AG04449 (cell line): Measurements from ENCODE around the gene NEDD1.

Source experiments
- CTCF ChIA-PET: fragments of 350-600 bp; formaldehyde crosslinking; extraction: SDS; loops from one replicate; lab custom pipeline; 2021; ENCODE audit warnings: antibody characterized with exemption; lab: Yijun Ruan, JAX
- POLR2A ChIA-PET: fragments of 400-600, 350-600 bp; formaldehyde crosslinking; extraction: SDS; loops from one replicate; lab custom pipeline; 2020; ENCODE audit warnings: antibody characterized with exemption, inconsistent platforms; lab: Yijun Ruan, JAX
- DNase-seq: peaks from one replicate; pipeline ENCODE4 v3.0.0-alpha.2; 2010; ENCODE audit warnings: low read depth, low spot score
- H3K4me3 ChIP-seq: 2 replicates; pipeline ENCODE4 v1.5.1; 2011; ENCODE audit warnings: low read depth, mild to moderate bottlenecking, control low read depth, low read length
- TF ChIP-seq, protein P1 (sequence below): IDR thresholded peaks from one replicate; pipeline ENCODE4 v1.5.1; 2011; ENCODE audit warnings: mild to moderate bottlenecking, moderate library complexity, low read length, control low read depth, inconsistent platforms; ENCODE audit not compliant: insufficient read depth; ENCODE audit errors: missing control alignments

NEDD1 gene

DNA sequence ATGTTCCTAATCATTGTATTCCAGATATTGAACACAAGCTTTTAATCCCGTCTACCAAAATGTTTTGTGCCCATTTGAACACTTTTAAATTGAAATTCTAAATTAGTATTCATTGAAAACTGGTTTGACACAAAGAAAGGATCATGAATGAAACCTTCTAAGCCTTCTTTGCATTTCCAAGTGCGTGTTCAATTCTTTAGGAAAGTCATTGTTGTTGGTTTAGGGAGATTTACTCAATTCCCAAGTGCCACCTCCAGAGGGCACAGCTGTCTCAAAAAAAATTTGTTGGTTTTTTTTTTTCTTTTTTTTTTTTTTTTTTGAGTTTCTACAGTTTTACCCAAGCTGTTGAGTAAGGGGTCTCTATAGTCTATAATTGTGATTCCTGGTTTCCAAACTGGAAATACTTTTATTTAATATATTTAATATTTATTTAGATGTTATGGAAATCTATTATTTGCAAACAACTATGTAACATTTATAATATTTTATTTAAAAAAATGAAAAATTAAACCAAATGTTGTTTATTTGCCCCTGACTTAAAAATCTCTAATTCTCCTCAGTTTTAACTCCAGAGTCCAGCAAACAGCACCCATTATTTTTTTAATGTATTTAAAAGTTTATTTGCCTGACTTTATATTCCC lies 79.9 kb downstream of the NEDD1 start:
- POLR2A ChIA-PET: interaction anchor here (0.5 kb wide), 1 partner anchor 9 kb away, joined by 3 read pairs; no protein-coding TSS in a partner anchor
- TF ChIP-seq, protein P1, sequence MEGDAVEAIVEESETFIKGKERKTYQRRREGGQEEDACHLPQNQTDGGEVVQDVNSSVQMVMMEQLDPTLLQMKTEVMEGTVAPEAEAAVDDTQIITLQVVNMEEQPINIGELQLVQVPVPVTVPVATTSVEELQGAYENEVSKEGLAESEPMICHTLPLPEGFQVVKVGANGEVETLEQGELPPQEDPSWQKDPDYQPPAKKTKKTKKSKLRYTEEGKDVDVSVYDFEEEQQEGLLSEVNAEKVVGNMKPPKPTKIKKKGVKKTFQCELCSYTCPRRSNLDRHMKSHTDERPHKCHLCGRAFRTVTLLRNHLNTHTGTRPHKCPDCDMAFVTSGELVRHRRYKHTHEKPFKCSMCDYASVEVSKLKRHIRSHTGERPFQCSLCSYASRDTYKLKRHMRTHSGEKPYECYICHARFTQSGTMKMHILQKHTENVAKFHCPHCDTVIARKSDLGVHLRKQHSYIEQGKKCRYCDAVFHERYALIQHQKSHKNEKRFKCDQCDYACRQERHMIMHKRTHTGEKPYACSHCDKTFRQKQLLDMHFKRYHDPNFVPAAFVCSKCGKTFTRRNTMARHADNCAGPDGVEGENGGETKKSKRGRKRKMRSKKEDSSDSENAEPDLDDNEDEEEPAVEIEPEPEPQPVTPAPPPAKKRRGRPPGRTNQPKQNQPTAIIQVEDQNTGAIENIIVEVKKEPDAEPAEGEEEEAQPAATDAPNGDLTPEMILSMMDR: peak; percentile 23
- no peak overlapping the region for H3K4me3 ChIP-seq
- no peak for DNase-seq
- CTCF ChIA-PET: interaction anchor here (0.7 to 6.4 kb wide), 18 partner anchors 9 to 1414 kb away, joined by 3 to 71 read pairs (median 4); no protein-coding TSS in a partner anchor

- no peak overlapping the region for H3K4me3 ChIP-seq
- POLR2A ChIA-PET: no interaction called here
- DNase-seq: no peak
- CTCF ChIA-PET: interaction anchor here (1.2 to 6.4 kb wide), 4 partner anchors 318 to 1408 kb away, joined by 3 to 71 read pairs (median 5); no protein-coding TSS in a partner anchor
- TF ChIP-seq, protein P1: no peak
These were observed 81.9 kb downstream of the NEDD1 start for GRCh38 chr12:96988919-96989318.

DNA sequence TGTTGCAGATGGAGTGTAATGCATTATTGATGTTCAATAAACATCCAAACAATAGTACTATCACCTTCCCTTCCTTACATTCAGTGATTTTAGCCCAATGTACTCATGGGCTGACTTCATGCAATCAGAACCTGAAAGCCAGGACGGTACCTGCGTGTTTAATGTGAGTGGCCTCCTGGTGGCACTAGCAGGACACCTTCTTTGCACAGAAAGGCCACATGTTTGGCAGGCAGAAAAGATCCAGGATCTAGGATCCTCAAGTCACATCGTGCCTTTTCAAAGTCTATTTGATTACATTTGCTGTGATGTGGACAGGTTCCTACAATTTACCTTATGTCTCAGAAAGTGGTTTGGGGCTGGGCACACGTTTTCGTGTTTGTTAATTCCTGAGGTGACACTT lies 82.9 kb downstream of the NEDD1 start:
- TF ChIP-seq, protein P1: no peak
- CTCF ChIA-PET: interaction anchor here (1.2 to 6.4 kb wide), 4 partner anchors 317 to 1407 kb away, joined by 3 to 71 read pairs (median 5); no protein-coding TSS in a partner anchor
- POLR2A ChIA-PET: no interaction called here
- no peak overlapping the region for H3K4me3 ChIP-seq
- no peak for DNase-seq

GRCh38 chr12:96994900-96995299 lies 87.8 kb downstream of the NEDD1 start:
- no peak for DNase-seq
- H3K4me3 ChIP-seq: no peak overlapping the region
- POLR2A ChIA-PET: no interaction called here
- TF ChIP-seq, protein P1: no peak
- CTCF ChIA-PET: no interaction called here

DNA sequence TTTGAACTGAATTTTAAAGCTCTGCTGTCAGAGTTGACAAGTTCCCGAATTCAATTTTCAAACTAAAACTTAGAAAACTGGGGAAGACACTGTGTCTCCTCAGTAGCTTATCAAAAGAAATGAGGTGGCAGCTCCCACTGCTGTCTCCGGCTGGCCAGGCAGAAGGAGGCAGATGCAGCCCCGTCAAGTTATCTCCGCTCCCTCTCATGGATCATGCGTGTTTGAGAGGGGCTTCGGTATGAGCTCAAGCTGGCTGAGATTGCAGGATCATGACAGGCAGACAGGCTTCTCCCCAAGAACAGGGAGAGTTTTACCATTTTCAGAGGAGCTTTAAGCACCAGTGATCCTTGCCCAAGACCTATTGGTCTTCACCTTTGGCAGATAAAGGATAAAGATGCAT lies 88.8 kb downstream of the NEDD1 start:
- H3K4me3 ChIP-seq: no peak overlapping the region
- no peak for DNase-seq
- CTCF ChIA-PET: interaction anchor here (2.7 kb wide), 1 partner anchor 10 kb away, joined by 23 read pairs; no protein-coding TSS in a partner anchor
- TF ChIP-seq, protein P1: no peak
- POLR2A ChIA-PET: no interaction called here

GRCh38 chr12:96997797-96998484 lies 90.9 kb downstream of the NEDD1 start:
- ChIA-PET POLR2A (no interaction called here), CTCF (interaction anchor here (2.7 kb wide), 1 partner anchor 12 kb away, joined by 23 read pairs; no protein-coding TSS in a partner anchor)
- DNase-seq: no peak
- TF ChIP-seq, protein P1: no peak
- H3K4me3 ChIP-seq: no peak overlapping the region
